ENCODE results near the gene IQSEC3. TPM values are rescaled to one million over a fixed set of nuclear protein-coding genes. Genes with fewer than 3 reads are reported as not detected.

The IQSEC3 gene
- total RNA-seq, 1 donor from 2014 or later = 8.8 TPM

GRCh38 chr12:153080-153746 is 86.6 kb downstream of the IQSEC3 start:
- Mint-ChIP-seq H3K36me3 (no peaks in the 10 kb centered on the region), H3K4me1 (peaks cover 10% of the 10 kb centered on the region), H3K27me3 (ENCODE audit: low read depth) (peaks cover 21% of the 10 kb centered on the region), H3K27ac (no peak overlapping the region), H3K9me3 (no peaks in the 10 kb centered on the region), H3K4me3 (no peak overlapping the region)
- peak; percentile 42 for TF ChIP-seq CTCF (IDR thresholded peaks at IDR 0.05; ENCODE audit: unreplicated experiment)
- peak; percentile 59 to 75 for DNase-seq (ENCODE audit: low spot score in 2 of 2, unreplicated experiment in 2 of 2)

- Mint-ChIP-seq H3K4me1 (peaks cover 10% of the 10 kb centered on the region), H3K9me3 (no peaks in the 10 kb centered on the region), H3K27ac (no peak overlapping the region), H3K27me3 (ENCODE audit: low read depth) (peaks cover 23% of the 10 kb centered on the region), H3K36me3 (no peaks in the 10 kb centered on the region), H3K4me3 (no peak overlapping the region)
- TF ChIP-seq CTCF (IDR thresholded peaks at IDR 0.05; ENCODE audit: unreplicated experiment) = no peak
- no peak for DNase-seq (ENCODE audit: low spot score in 2 of 2, unreplicated experiment in 2 of 2)
These were observed 87.5 kb downstream of the IQSEC3 start for GRCh38 chr12:154058-154457.

- Mint-ChIP-seq H3K36me3 (no peaks in the 10 kb centered on the region), H3K4me1 (peaks cover 10% of the 10 kb centered on the region), H3K27me3 (ENCODE audit: low read depth) (peaks cover 25% of the 10 kb centered on the region), H3K27ac (no peak overlapping the region), H3K9me3 (no peaks in the 10 kb centered on the region), H3K4me3 (no peak overlapping the region)
- TF ChIP-seq CTCF (IDR thresholded peaks at IDR 0.05; ENCODE audit: unreplicated experiment) = no peak
- no peak for DNase-seq (ENCODE audit: low spot score in 2 of 2, unreplicated experiment in 2 of 2)
These were observed 88.4 kb downstream of the IQSEC3 start for GRCh38 chr12:155006-155405.

GRCh38 chr12:155646-156045 is 89.1 kb downstream of the IQSEC3 start:
- Mint-ChIP-seq H3K27ac (no peak overlapping the region), H3K4me3 (no peak overlapping the region), H3K9me3 (no peaks in the 10 kb centered on the region), H3K27me3 (ENCODE audit: low read depth) (peaks cover 19% of the 10 kb centered on the region), H3K4me1 (peaks cover 10% of the 10 kb centered on the region), H3K36me3 (no peaks in the 10 kb centered on the region)
- no peak for TF ChIP-seq CTCF (IDR thresholded peaks at IDR 0.05; ENCODE audit: unreplicated experiment)
- no peak for DNase-seq (ENCODE audit: low spot score in 2 of 2, unreplicated experiment in 2 of 2)

GRCh38 chr12:156945-157344 is 90.4 kb downstream of the IQSEC3 start:
- no peaks in the 10 kb centered on the region for H3K9me3 Mint-ChIP-seq
- TF ChIP-seq CTCF (IDR thresholded peaks at IDR 0.05; ENCODE audit: unreplicated experiment) = no peak
- H3K4me3 Mint-ChIP-seq = no peak overlapping the region
- peaks cover 22% of the 10 kb centered on the region for H3K27me3 Mint-ChIP-seq (ENCODE audit: low read depth)
- H3K4me1 Mint-ChIP-seq = peaks cover 10% of the 10 kb centered on the region
- H3K36me3 Mint-ChIP-seq = no peaks in the 10 kb centered on the region
- no peak for DNase-seq (ENCODE audit: low spot score in 2 of 2, unreplicated experiment in 2 of 2)
- H3K27ac Mint-ChIP-seq = no peak overlapping the region
